ENCODE measurements around the gene TMA7.
"Not testable (repeated sequence)": the region's sequence is repeated elsewhere in the genome, so short reads cannot be mapped to it uniquely, and the experiment has no call there.

TMA7 gene

GRCh38 chr3:48436477-48436787, 3.6 kb upstream of the TMA7 start:
- DNase-seq (ENCODE audit: low read depth), result no peak

GRCh38 chr3:48436855-48437254, 3.2 kb upstream of the TMA7 start:
- no peak for DNase-seq (ENCODE audit: low read depth)

- DNase-seq (ENCODE audit: low read depth), result no peak
Observed at GRCh38 chr3:48437812-48438211, 2.2 kb upstream of the TMA7 start.

GRCh38 chr3:48440590-48440958, 517 bp downstream of the TMA7 start:
- DNase-seq (ENCODE audit: low read depth), result no peak

- no peak for DNase-seq (ENCODE audit: low read depth)
Observed at GRCh38 chr3:48441940-48442339, 1.9 kb downstream of the TMA7 start.

GRCh38 chr3:48445277-48445882, 5.3 kb downstream of the TMA7 start:
- DNase-seq (ENCODE audit: low read depth), result no peak

- DNase-seq (ENCODE audit: low read depth), result no peak
Observed at GRCh38 chr3:48446043-48446424, 6.0 kb downstream of the TMA7 start.

- peak; percentile 75 for DNase-seq (ENCODE audit: low read depth)
Observed at GRCh38 chr3:48446425-48447193, 6.6 kb downstream of the TMA7 start, which contains the start of gene ATRIP. ATRIP (plus strand) TSS chr3:48446737; CDS start chr3:48446846, 109 bp downstream.

- DNase-seq (ENCODE audit: low read depth), result no peak
Observed at GRCh38 chr3:48451270-48451669, 11.2 kb downstream of the TMA7 start.

- DNase-seq (ENCODE audit: low read depth), result no peak
Observed at GRCh38 chr3:48456456-48456855, 16.4 kb downstream of the TMA7 start.

GRCh38 chr3:48459331-48459730, 19.3 kb downstream of the TMA7 start:
- no peak for DNase-seq (ENCODE audit: low read depth)

- no peak for DNase-seq (ENCODE audit: low read depth)
Observed at GRCh38 chr3:48459773-48460516, 19.9 kb downstream of the TMA7 start.

- no peak for DNase-seq (ENCODE audit: low read depth)
Observed at GRCh38 chr3:48460517-48460902, 20.5 kb downstream of the TMA7 start.

- not testable (repeated sequence) for DNase-seq (ENCODE audit: low read depth)
Observed at GRCh38 chr3:48461767-48462166, 21.7 kb downstream of the TMA7 start.

GRCh38 chr3:48463703-48464102, 23.6 kb downstream of the TMA7 start:
- DNase-seq (ENCODE audit: low read depth), result no peak

- no peak for DNase-seq (ENCODE audit: low read depth)
Observed at GRCh38 chr3:48464713-48465221, 24.7 kb downstream of the TMA7 start.

GRCh38 chr3:48465237-48465530, 25.1 kb downstream of the TMA7 start:
- no peak for DNase-seq (ENCODE audit: low read depth)

GRCh38 chr3:48465531-48466378, 25.7 kb downstream of the TMA7 start:
- peak; percentile 68 for DNase-seq (ENCODE audit: low read depth)

- DNase-seq (ENCODE audit: low read depth), result no peak
Observed at GRCh38 chr3:48466386-48467109, 26.5 kb downstream of the TMA7 start.

- DNase-seq (ENCODE audit: low read depth), result no peak
Observed at GRCh38 chr3:48467110-48467454, 27.0 kb downstream of the TMA7 start.

- no peak for DNase-seq (ENCODE audit: low read depth)
Observed at GRCh38 chr3:48467473-48468267, 27.6 kb downstream of the TMA7 start.
